ENCODE results near the gene SCAPER.

Gene SCAPER

DNA sequence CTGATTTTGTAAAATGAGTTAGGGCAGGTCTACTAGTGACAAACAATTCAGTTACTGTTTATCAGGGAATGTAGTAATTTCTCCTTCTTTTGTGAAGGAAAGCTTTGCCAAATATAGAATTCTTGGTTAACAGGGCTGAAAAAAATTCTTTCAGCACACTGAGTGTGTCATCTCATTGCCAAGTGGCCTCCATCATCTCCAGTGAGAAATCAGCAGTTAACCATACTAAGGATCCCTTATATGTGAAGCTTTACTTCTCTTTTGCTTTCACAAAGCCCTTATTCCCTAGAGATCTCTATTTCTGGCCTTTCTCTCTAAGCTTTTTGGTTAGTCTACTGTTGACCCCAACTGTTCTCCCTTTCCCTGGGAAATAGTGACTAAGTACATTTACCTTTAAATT is 269.1 kb downstream of the SCAPER start:
- ChIA-PET CTCF (interaction anchor here (0.5 kb wide), 1 partner anchor 17 kb away, joined by 3 read pairs; no protein-coding TSS in a partner anchor), POLR2A (no interaction called here)
- Histone ChIP-seq H3K36me3 (ENCODE audit: control insufficient read depth in 2 of 2, insufficient read depth in 1 of 2, low read length in 2 of 2) (no peaks in the 10 kb centered on the region), H3K27ac (ENCODE audit: extremely low read depth, low read depth, low read length) (no peak overlapping the region), H3K4me3 (ENCODE audit: low read depth, low read length) (no peak overlapping the region), H3K4me1 (ENCODE audit: control insufficient read depth, insufficient read depth, low read length) (no peaks in the 10 kb centered on the region), H3K9me3 (ENCODE audit: control insufficient read depth, insufficient read depth, low read depth, low read length) (no peaks in the 10 kb centered on the region; the same call in 1 of the 2 replicates)
- no peak for TF ChIP-seq ZBTB26 (tag by site-specific recombination; optimal IDR thresholded peaks at IDR 0.05)
- no peak for TF ChIP-seq ZNF513 (tag by site-specific recombination; IDR thresholded peaks at IDR 0.05)
- peak; percentile 38 for TF ChIP-seq SETDB1 (IDR thresholded peaks at IDR 0.05; ENCODE audit: insufficient read length, low read length)

DNA sequence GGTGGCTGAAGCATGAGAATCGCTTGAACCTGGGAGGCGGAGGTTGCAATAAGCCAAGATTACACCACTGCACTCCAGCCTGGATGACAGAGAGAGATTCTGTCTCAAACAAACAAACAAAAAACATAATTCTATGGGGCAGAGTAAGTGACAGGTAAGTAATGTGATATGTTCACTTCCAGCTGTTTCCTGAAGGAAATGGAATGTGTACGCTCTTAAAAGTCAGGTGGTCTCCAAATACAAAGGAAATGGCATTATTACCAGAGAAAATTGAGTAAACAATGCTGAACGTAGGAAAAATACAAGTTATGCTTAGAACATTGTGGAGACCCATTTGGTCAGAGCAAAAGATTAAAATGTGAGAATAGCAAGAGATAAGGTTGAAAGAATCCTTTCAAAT is 278.5 kb downstream of the SCAPER start:
- Histone ChIP-seq H3K4me1 (ENCODE audit: control insufficient read depth, insufficient read depth, low read length) (no peaks in the 10 kb centered on the region), H3K9me3 (ENCODE audit: control insufficient read depth, insufficient read depth, low read depth, low read length) (no peaks in the 10 kb centered on the region), H3K27ac (ENCODE audit: extremely low read depth, low read depth, low read length) (no peak overlapping the region), H3K4me3 (ENCODE audit: low read depth, low read length) (no peak overlapping the region), H3K36me3 (ENCODE audit: control insufficient read depth in 2 of 2, insufficient read depth in 1 of 2, low read length in 2 of 2) (no peaks in the 10 kb centered on the region)
- ChIA-PET POLR2A (no interaction called here), CTCF (interaction anchor here (0.7 kb wide), 1 partner anchor 14 kb away, joined by 5 read pairs; no protein-coding TSS in a partner anchor)
- no peak for TF ChIP-seq CTCF (tag by site-specific recombination; IDR thresholded peaks at IDR 0.05)
- TF ChIP-seq SP7 (tag by site-specific recombination; IDR thresholded peaks at IDR 0.05): no peak
- no peak for TF ChIP-seq AEBP2 (tag by site-specific recombination; IDR thresholded peaks at IDR 0.05; ENCODE audit: borderline replicate concordance)
- no peak for TF ChIP-seq ZNF514 (tag by site-specific recombination; IDR thresholded peaks at IDR 0.05)
- no peak for TF ChIP-seq ZIC2 (tag by site-specific recombination; IDR thresholded peaks at IDR 0.05)
- no peak for TF ChIP-seq EGR2 (tag by site-specific recombination; IDR thresholded peaks at IDR 0.05; ENCODE audit: low read depth)
- TF ChIP-seq, protein P1, sequence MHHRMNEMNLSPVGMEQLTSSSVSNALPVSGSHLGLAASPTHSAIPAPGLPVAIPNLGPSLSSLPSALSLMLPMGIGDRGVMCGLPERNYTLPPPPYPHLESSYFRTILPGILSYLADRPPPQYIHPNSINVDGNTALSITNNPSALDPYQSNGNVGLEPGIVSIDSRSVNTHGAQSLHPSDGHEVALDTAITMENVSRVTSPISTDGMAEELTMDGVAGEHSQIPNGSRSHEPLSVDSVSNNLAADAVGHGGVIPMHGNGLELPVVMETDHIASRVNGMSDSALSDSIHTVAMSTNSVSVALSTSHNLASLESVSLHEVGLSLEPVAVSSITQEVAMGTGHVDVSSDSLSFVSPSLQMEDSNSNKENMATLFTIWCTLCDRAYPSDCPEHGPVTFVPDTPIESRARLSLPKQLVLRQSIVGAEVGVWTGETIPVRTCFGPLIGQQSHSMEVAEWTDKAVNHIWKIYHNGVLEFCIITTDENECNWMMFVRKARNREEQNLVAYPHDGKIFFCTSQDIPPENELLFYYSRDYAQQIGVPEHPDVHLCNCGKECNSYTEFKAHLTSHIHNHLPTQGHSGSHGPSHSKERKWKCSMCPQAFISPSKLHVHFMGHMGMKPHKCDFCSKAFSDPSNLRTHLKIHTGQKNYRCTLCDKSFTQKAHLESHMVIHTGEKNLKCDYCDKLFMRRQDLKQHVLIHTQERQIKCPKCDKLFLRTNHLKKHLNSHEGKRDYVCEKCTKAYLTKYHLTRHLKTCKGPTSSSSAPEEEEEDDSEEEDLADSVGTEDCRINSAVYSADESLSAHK (tag by site-specific recombination; IDR thresholded peaks at IDR 0.05): no peak
- TF ChIP-seq TRIM28 (IDR thresholded peaks at IDR 0.05; ENCODE audit: borderline replicate concordance, low read length): no peak
- no peak for TF ChIP-seq ZFP41 (tag by site-specific recombination; IDR thresholded peaks at IDR 0.05; ENCODE audit: borderline replicate concordance)

DNA sequence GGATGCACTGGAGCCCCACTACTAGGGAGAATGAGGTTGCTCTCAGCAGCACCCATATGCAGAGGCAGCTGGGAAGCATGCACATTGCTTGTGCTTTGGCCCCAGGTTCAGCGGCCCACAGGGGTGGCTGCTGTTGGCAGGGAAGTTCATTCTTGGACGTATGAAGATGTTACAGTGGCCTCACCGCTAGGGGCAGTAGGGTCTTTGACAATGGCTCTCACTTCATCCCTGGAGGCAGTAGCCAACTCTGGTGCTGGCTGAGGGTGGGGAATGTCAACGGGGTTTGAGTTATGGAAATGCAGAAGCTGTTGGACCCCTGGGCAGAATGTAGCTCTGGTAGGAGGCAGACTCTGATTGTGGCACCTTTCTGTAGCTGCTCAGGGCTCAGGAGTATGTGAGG is 279.9 kb downstream of the SCAPER start:
- H3K27ac ChIP-seq (ENCODE audit: extremely low read depth, low read depth, low read length): no peak overlapping the region
- ChIA-PET POLR2A (no interaction called here), CTCF (interaction anchor here (0.5 kb wide), 1 partner anchor 580 kb away, joined by 3 read pairs; no protein-coding TSS in a partner anchor)
- H3K9me3 ChIP-seq (ENCODE audit: control insufficient read depth, insufficient read depth, low read depth, low read length): no peaks in the 10 kb centered on the region
- no peaks in the 10 kb centered on the region for H3K4me1 ChIP-seq (ENCODE audit: control insufficient read depth, insufficient read depth, low read length)
- no peak overlapping the region for H3K4me3 ChIP-seq (ENCODE audit: low read depth, low read length)
- TF ChIP-seq, protein P2, sequence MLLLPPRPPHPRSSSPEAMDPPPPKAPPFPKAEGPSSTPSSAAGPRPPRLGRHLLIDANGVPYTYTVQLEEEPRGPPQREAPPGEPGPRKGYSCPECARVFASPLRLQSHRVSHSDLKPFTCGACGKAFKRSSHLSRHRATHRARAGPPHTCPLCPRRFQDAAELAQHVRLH (tag by site-specific recombination; IDR thresholded peaks at IDR 0.05): no peak
- no peaks in the 10 kb centered on the region for H3K36me3 ChIP-seq (ENCODE audit: control insufficient read depth in 2 of 2, insufficient read depth in 1 of 2, low read length in 2 of 2)

Data from HEK293 (cell line).